Activated naive CD4-positive, alpha-beta T cell treated with anti-CD3 and anti-CD28 coated beads, Interleukin-2, amount 10 ng/mL, durations not matched to agents 7 days and 5 days (primary cell): Measurements from ENCODE around the gene LRSAM1.

Source experiments
- CTCF ChIA-PET: fragments of 350-600 bp; sonication (Branson Sonifier 250); formaldehyde crosslinking; loops from one replicate; lab custom pipeline; 2021; ENCODE audit warnings: antibody characterized with exemption; lab: Charles Lee
- DNase-seq: peaks from one replicate; pipeline ENCODE4 v3.0.0-alpha.2; 2020
- H3K27ac Mint-ChIP-seq: one replicate; pipeline ENCODE4 v1.8.0; 2021; ENCODE audit warnings: mild to moderate bottlenecking, moderate library complexity, mixed read lengths
- H3K27me3 Mint-ChIP-seq: one replicate; pipeline ENCODE4 v1.8.0; 2021; ENCODE audit warnings: mild to moderate bottlenecking, mixed read lengths
- H3K36me3 Mint-ChIP-seq: one replicate; pipeline ENCODE4 v1.8.0; 2021; ENCODE audit warnings: mixed read lengths
- H3K4me1 Mint-ChIP-seq: one replicate; pipeline ENCODE4 v1.8.0; 2021; ENCODE audit warnings: mixed read lengths
- H3K4me3 Mint-ChIP-seq: one replicate; pipeline ENCODE4 v1.8.0; 2021; ENCODE audit warnings: mild to moderate bottlenecking, moderate library complexity, mixed read lengths
- H3K9me3 Mint-ChIP-seq: one replicate; pipeline ENCODE4 v1.8.0; 2021; ENCODE audit warnings: mixed read lengths

Gene LRSAM1

DNA sequence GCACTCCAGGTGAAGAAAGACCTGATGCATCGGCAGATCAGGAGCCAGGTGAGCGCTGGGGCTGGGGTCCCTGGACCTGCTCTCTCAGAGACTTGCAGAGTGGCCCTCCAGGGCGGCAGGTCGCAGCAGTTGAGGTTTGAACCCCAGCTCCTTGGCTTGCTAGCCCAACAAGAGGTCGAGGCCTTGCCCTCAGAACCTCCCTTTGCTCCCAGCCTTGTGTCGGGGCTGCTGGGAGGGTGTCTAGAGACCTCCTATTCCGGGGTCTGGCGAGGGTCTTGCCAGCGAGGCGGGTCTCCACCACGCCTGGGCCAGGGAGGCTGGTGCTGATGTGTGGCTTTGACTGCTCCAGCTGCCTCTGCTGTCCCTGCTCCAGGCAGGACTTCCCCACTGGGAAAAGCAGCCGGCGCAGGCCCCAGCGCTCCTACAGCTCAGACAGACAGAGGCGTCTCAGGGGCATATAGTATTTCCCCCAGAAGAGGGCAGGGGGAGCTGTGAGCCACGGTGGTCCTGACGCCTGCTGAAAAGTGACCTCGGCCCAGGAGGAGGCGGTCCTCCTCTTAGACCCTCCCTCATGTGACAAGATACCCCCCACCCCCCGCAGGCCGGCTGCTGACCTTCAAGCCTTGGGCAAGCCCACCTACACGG, 38.3 kb downstream of the LRSAM1 start:
- DNase-seq, result no peak
- CTCF ChIA-PET, result interaction anchor here (1.3 to 2.7 kb wide), 2 partner anchors 14 to 245 kb away, joined by 3 to 7 read pairs; partner anchors contain the start of gene TOR2A
- Mint-ChIP-seq H3K9me3 (no peaks in the 10 kb centered on the region), H3K4me3 (no peak overlapping the region), H3K4me1 (no peaks in the 10 kb centered on the region), H3K27ac (no peak overlapping the region), H3K36me3 (peaks cover 4% of the 10 kb centered on the region), H3K27me3 (no peaks in the 10 kb centered on the region)

GRCh38 chr9:127490535-127491230, 39.4 kb downstream of the LRSAM1 start:
- no peak overlapping the region for H3K4me3 Mint-ChIP-seq
- H3K27ac Mint-ChIP-seq, result no peak overlapping the region
- no peak for DNase-seq
- peaks cover 4% of the 10 kb centered on the region for H3K36me3 Mint-ChIP-seq
- no peaks in the 10 kb centered on the region for H3K27me3 Mint-ChIP-seq
- H3K4me1 Mint-ChIP-seq, result peaks cover 3% of the 10 kb centered on the region
- H3K9me3 Mint-ChIP-seq, result no peaks in the 10 kb centered on the region
- CTCF ChIA-PET, result interaction anchor here (0.7 to 1.0 kb wide), 2 partner anchors 13 to 75 kb away, joined by 3 to 5 read pairs; no protein-coding TSS in a partner anchor

DNA sequence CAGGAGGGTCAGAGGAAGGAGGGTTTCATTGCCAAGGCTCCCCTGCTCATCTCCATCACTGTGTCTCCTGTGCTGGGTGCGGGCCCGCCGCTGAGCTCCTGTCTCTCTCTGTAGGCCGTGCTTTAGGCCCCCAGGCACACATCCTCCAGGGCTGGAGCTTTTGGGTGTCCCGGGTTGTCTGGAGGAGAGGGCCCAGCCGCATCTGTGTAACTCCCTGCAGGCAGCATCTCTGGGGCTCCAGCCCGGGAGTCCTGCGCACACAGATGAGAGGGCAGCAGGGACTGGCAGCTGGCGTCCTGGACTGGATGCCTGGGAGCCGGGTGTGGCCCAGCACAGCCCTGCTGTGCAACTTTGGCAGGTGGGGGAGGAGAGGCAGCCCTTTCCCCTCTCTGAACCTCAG, 40.2 kb downstream of the LRSAM1 start:
- peaks cover 8% of the 10 kb centered on the region for H3K36me3 Mint-ChIP-seq
- H3K9me3 Mint-ChIP-seq, result no peaks in the 10 kb centered on the region
- no peak for DNase-seq
- H3K27ac Mint-ChIP-seq, result no peak overlapping the region
- CTCF ChIA-PET, result interaction anchor here (0.5 to 1.0 kb wide), 3 partner anchors 12 to 320 kb away, joined by 3 to 5 read pairs (median 3); no protein-coding TSS in a partner anchor
- H3K4me1 Mint-ChIP-seq, result peaks cover 11% of the 10 kb centered on the region
- no peaks in the 10 kb centered on the region for H3K27me3 Mint-ChIP-seq
- no peak overlapping the region for H3K4me3 Mint-ChIP-seq

DNA sequence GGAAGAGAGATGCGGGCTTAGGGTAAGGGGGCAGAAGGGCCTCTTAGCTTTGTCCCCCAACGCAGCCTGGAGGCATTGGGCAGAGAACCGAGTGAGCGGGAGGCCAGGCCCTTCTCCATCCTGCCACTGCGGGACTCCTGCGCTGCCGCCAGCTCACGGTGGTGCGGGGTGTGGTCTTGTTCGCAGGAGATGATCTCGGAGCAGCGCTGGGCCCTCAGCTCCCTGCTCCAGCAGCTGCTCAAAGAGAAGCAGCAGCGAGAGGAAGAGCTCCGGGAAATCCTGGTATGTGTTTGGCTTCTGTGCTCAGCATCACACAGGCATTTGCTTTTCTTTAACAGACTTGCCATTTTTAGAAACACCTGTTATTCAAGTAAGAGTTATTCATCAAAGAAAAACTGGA, 41.3 kb downstream of the LRSAM1 start:
- Mint-ChIP-seq H3K4me3 (no peak overlapping the region), H3K27me3 (no peaks in the 10 kb centered on the region), H3K36me3 (peaks cover 9% of the 10 kb centered on the region), H3K9me3 (no peaks in the 10 kb centered on the region), H3K27ac (no peak overlapping the region), H3K4me1 (peaks cover 12% of the 10 kb centered on the region)
- no peak for DNase-seq
- CTCF ChIA-PET, result interaction anchor here (0.7 to 1.2 kb wide), 2 partner anchors 11 to 15 kb away, joined by 3 to 4 read pairs; no protein-coding TSS in a partner anchor

DNA sequence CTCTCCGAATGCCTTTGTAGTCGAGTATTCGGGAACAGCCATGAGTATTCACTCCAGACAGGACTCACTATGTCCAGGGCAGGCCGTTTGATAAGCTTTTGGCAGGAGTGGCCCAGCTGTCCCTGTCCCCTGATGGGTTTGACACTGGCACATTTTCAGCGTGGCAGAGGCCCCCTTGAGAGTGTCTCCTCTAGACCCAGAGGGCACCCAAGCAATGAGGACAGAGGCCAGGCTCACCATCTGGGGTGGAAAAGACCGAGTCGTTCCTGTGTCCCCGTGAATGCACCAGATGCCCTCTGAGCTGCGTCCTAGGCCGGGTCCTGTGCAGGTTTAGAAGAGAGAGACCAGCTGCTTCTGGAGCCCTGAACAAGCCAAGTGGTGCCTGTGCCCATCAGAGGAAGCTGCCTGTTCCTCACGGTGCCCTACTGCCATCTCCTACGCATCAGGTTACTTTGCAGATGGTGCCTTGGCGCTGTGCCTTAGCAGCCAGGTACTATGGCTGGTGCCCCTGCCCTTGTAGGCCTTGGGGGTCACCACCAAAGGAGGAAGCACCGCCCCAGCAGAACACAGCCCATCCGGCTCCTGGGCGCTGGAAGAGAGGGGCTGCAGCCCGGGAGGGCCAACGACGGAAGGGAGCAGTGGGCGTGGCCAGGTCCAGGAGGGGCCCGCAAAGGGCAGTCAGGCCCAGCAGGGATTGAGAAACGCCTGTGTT, 42.4 kb downstream of the LRSAM1 start:
- no peak for DNase-seq
- CTCF ChIA-PET, result interaction anchor here (0.9 to 1.2 kb wide), 4 partner anchors 9 to 377 kb away, joined by 3 to 5 read pairs (median 3); no protein-coding TSS in a partner anchor
- H3K4me3 Mint-ChIP-seq, result no peak overlapping the region
- H3K9me3 Mint-ChIP-seq, result no peaks in the 10 kb centered on the region
- H3K36me3 Mint-ChIP-seq, result peaks cover 9% of the 10 kb centered on the region
- no peaks in the 10 kb centered on the region for H3K27me3 Mint-ChIP-seq
- H3K27ac Mint-ChIP-seq, result no peak overlapping the region
- peaks cover 12% of the 10 kb centered on the region for H3K4me1 Mint-ChIP-seq

- CTCF ChIA-PET, result interaction anchor here (0.9 to 1.2 kb wide), 3 partner anchors 9 to 376 kb away, joined by 3 to 5 read pairs (median 3); no protein-coding TSS in a partner anchor
- Mint-ChIP-seq H3K4me1 (peaks cover 12% of the 10 kb centered on the region), H3K9me3 (no peaks in the 10 kb centered on the region), H3K36me3 (peaks cover 9% of the 10 kb centered on the region), H3K4me3 (no peak overlapping the region), H3K27me3 (no peaks in the 10 kb centered on the region), H3K27ac (no peak overlapping the region)
- DNase-seq, result no peak
These were observed 43.0 kb downstream of the LRSAM1 start for GRCh38 chr9:127494304-127494702.

DNA sequence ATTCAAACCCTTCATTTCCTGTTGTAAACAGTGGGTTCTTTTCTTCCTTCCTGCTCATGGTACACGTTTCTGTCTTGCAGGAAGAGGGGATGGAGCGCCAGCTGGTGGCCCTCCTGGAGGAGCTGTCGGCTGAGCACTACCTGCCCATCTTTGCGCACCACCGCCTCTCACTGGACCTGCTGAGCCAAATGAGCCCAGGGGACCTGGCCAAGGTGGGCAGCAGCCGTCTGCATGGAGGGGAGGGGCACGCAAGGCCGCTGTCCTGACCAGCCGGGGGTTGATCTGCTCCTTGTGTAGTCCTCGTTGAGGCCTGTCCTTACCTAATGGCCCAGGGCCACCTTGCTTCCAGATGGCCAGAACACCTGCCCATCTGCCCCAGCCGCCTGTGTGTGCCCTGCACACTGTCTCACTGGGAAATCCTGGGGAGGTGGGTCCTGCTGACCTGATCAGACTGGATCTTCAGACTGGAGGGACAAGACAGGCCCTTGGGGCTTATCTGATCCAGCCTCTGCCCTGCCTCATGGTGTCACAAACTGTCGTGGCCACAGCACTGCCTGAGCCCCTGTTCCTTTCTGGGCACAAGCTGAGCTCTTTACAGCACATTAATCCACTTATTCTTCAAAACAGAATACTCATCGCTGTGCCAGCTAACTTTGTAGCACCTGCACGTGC, 44.7 kb downstream of the LRSAM1 start:
- no peaks in the 10 kb centered on the region for H3K27me3 Mint-ChIP-seq
- H3K36me3 Mint-ChIP-seq, result peaks cover 7% of the 10 kb centered on the region
- H3K9me3 Mint-ChIP-seq, result no peaks in the 10 kb centered on the region
- H3K4me3 Mint-ChIP-seq, result no peak overlapping the region
- CTCF ChIA-PET, result no interaction called here
- H3K4me1 Mint-ChIP-seq, result peaks cover 12% of the 10 kb centered on the region
- DNase-seq, result no peak
- peak overlapping the region; percentile 49 for H3K27ac Mint-ChIP-seq

GRCh38 chr9:127496974-127497373, 45.7 kb downstream of the LRSAM1 start:
- H3K4me3 Mint-ChIP-seq, result no peak overlapping the region
- no peak overlapping the region for H3K27ac Mint-ChIP-seq

DNA sequence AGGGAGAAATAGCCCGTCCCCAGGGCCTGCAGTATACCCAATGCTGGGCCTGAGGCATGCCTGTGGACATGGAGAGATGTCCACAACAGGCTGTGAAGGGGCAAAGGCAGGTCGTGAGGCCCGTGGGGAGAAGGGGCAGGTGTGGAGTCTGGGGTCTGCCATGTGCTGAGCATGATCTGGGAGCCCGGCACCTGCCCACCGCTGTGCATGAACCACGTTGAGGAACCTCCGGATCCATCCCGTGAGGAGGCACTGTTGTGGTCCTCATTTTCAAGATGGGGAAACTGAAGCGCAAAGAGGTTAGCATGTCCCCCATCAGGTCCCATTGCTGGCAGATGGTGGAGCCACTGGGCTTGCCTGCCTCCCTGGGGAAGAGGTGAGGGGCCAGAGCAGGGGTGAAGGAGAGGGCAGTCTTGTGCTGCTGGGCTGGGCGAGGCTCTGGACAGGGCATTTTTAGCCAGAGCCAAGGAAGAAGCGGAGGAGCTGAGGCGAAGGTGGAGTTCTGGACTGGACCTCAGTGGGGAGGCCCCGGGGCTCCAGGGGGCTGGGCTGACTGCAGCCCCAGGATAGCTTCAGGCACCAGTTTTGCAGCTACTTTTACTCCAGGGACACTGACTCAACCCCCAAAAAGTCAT, 46.5 kb downstream of the LRSAM1 start:
- no peak overlapping the region for H3K27ac Mint-ChIP-seq

More at GRCh38 chr9:127496974-127497373, 45.7 kb downstream of the LRSAM1 start:
- Mint-ChIP-seq H3K4me1 (peaks cover 12% of the 10 kb centered on the region), H3K9me3 (no peaks in the 10 kb centered on the region), H3K36me3 (peaks cover 12% of the 10 kb centered on the region), H3K27me3 (no peaks in the 10 kb centered on the region)
- CTCF ChIA-PET, result no interaction called here
- DNase-seq, result no peak

GRCh38 chr9:127498298-127498697, 47.0 kb downstream of the LRSAM1 start:
- H3K4me3 Mint-ChIP-seq, result no peak overlapping the region
- peaks cover 12% of the 10 kb centered on the region for H3K4me1 Mint-ChIP-seq
- H3K27me3 Mint-ChIP-seq, result no peaks in the 10 kb centered on the region

More for the DNA sequence above, 46.5 kb downstream of the LRSAM1 start:
- no peak for DNase-seq
- H3K27me3 Mint-ChIP-seq, result no peaks in the 10 kb centered on the region
- H3K4me1 Mint-ChIP-seq, result peaks cover 12% of the 10 kb centered on the region
- H3K4me3 Mint-ChIP-seq, result no peak overlapping the region
- CTCF ChIA-PET, result no interaction called here
- no peaks in the 10 kb centered on the region for H3K9me3 Mint-ChIP-seq
- peaks cover 12% of the 10 kb centered on the region for H3K36me3 Mint-ChIP-seq

GRCh38 chr9:127500399-127500798, 49.1 kb downstream of the LRSAM1 start:
- H3K27me3 Mint-ChIP-seq, result no peaks in the 10 kb centered on the region
- no peak overlapping the region for H3K4me3 Mint-ChIP-seq
- no peak overlapping the region for H3K27ac Mint-ChIP-seq
- peaks cover 10% of the 10 kb centered on the region for H3K4me1 Mint-ChIP-seq
- H3K9me3 Mint-ChIP-seq, result no peaks in the 10 kb centered on the region
- peaks cover 12% of the 10 kb centered on the region for H3K36me3 Mint-ChIP-seq
- DNase-seq, result no peak
- CTCF ChIA-PET, result interaction anchor here (0.9 kb wide), 1 partner anchor 234 kb away, joined by 3 read pairs; the partner anchor contains the start of gene TOR2A

More at GRCh38 chr9:127498298-127498697, 47.0 kb downstream of the LRSAM1 start:
- Mint-ChIP-seq H3K9me3 (no peaks in the 10 kb centered on the region), H3K36me3 (peaks cover 10% of the 10 kb centered on the region), H3K27ac (no peak overlapping the region)
- DNase-seq, result no peak
- CTCF ChIA-PET, result no interaction called here

DNA sequence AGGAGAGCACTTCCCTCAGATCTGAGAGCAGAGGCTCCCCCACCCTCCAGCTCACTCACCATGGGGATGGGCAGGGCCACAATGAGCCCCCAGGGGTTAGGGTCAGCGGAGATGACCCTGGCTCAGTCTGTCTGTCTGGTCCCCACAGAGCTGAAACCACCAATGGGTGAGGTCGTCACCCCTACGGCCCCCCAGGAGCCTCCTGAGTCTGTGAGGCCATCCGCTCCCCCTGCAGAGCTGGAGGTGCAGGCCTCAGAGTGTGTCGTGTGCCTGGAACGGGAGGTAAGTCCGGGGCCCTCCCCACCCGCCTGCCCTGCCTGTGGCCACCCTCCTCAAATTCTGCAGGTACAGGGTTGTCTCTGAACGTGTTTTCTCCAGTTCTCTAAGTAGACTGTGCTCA, 49.6 kb downstream of the LRSAM1 start:
- peaks cover 7% of the 10 kb centered on the region for H3K4me1 Mint-ChIP-seq
- peaks cover 11% of the 10 kb centered on the region for H3K36me3 Mint-ChIP-seq
- CTCF ChIA-PET, result interaction anchor here (0.9 kb wide), 1 partner anchor 234 kb away, joined by 3 read pairs; the partner anchor contains the start of gene TOR2A

DNA sequence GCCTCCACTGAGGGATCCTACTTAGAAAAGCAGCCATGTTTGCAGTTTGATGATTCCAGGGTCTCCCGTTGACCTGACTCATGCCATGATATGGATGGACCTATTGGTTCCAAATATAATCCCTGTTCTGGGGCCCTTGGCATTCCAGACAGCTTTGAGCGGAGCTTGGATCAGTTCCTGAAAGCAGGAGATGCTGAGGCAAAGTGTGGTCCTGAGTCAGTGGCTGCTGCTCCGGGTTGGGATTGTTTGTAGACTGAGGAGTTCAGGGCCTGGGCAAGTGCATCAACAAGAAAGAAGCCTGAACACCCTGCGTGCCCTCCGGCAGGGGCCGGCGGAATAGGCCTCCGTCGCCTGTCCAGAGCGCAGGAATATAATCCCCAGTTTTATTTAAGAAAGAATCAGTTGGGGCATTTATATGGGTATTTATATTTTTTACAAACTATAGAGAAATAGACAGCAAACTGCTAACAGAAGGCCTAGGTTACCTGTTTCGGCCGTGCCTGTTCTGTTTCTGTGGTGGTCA, 50.6 kb downstream of the LRSAM1 start:
- no peak overlapping the region for H3K27ac Mint-ChIP-seq
- H3K9me3 Mint-ChIP-seq, result no peaks in the 10 kb centered on the region
- H3K4me1 Mint-ChIP-seq, result no peaks in the 10 kb centered on the region
- H3K27me3 Mint-ChIP-seq, result no peaks in the 10 kb centered on the region
- no peak for DNase-seq
- CTCF ChIA-PET, result interaction anchor here (1.0 kb wide), 1 partner anchor 85 kb away, joined by 5 read pairs; no protein-coding TSS in a partner anchor
- H3K4me3 Mint-ChIP-seq, result no peak overlapping the region
- peaks cover 8% of the 10 kb centered on the region for H3K36me3 Mint-ChIP-seq

More for the DNA sequence above, 49.6 kb downstream of the LRSAM1 start:
- Mint-ChIP-seq H3K27ac (no peak overlapping the region), H3K4me3 (no peak overlapping the region), H3K9me3 (no peaks in the 10 kb centered on the region), H3K27me3 (no peaks in the 10 kb centered on the region)
- DNase-seq, result no peak
